Gastrocnemius medialis (tissue), 4 donors: ENCODE data around the gene PEX7. TPM values are rescaled to one million over a fixed set of nuclear protein-coding genes. Genes with fewer than 3 reads are reported as not detected.

Experiments used
- ATAC-seq, 2 donors: fragments of 150-250 bp; one replicate each; pipeline ENCODE4 v1.9.1; 2016
- DNase-seq, 2 donors: peaks; one replicate each; pipeline ENCODE4 v3.0.0-alpha.2; 2019
- H3K27ac ChIP-seq, 4 donors: fragments of 200-600 bp; sonication (generic); 1 replicate in 1 of 4; 2 replicates in 3 of 4; pipeline ENCODE4 v1.5.1; 2016 to 2018; ENCODE audit warnings: mild to moderate bottlenecking in 2 of 4, moderate library complexity in 1 of 4
- H3K27me3 ChIP-seq, 3 donors: fragments of 200-600 bp; sonication (generic) in 2 of 3; 1 replicate in 1 of 3; 2 replicates in 2 of 3; pipeline versions ENCODE4 v1.5.1 to v1.6.0; 2016 to 2019; ENCODE audit warnings: mild to moderate bottlenecking in 1 of 3, moderate library complexity in 1 of 3
- H3K36me3 ChIP-seq, 2 donors: fragments of 200-600 bp; sonication (generic) in 1 of 2; one replicate each; pipeline ENCODE4 v1.5.1; 2017 to 2018
- H3K4me1 ChIP-seq, 2 donors: fragments of 200-600 bp; sonication (generic) in 1 of 2; one replicate each; pipeline ENCODE4 v1.5.1; 2016 to 2017; ENCODE audit warnings: mild to moderate bottlenecking in 2 of 2
- H3K4me3 ChIP-seq, 4 donors: fragments of 200-600 bp; sonication (generic) in 3 of 4; 1 replicate in 1 of 4; 2 replicates in 3 of 4; pipeline ENCODE4 v1.5.1; 2016 to 2019; ENCODE audit warnings: mild to moderate bottlenecking in 2 of 4
- H3K9me3 ChIP-seq, 3 donors: fragments of 200-600 bp; sonication (generic) in 2 of 3; 1 replicate in 1 of 3; 2 replicates in 2 of 3; pipeline ENCODE4 v1.5.1; 2016 to 2019
- CTCF ChIP-seq, 5 experiments: fragments of 450-650 bp in 3 of 5; fragments of 200-600 bp in 2 of 5; sonication (generic) in 2 of 5; IDR thresholded peaks in 4 of 5; conservative IDR thresholded peaks in 1 of 5; 1 replicate in 4 of 5; 2 replicates in 1 of 5; pipeline ENCODE4 v1.5.1; 2016 to 2019; ENCODE audit warnings: antibody characterized with exemption in 5 of 5, mild to moderate bottlenecking in 3 of 5, moderate library complexity in 3 of 5
- POLR2A ChIP-seq, 2 donors: fragments of 450-650 bp; IDR thresholded peaks; one replicate each; pipeline ENCODE4 v1.6.1; 2017; ENCODE audit warnings: antibody characterized with exemption in 2 of 2, mild to moderate bottlenecking in 2 of 2, moderate library complexity in 2 of 2
- in situ Hi-C, 4 donors: fragments of 200-750 bp; cut with MboI; loops; one replicate each; pipeline versions ENCODE4 v1.15.0 to v1.8.0; 2017; ENCODE audit warnings: low sequenced_read_pairs in 4 of 4
- intact Hi-C: fragments of 100-400 bp; cut with DNase I; formaldehyde crosslinking; loops from one replicate; pipeline ENCODE4 v1.15.1; 2023; ENCODE audit warnings: low total_unique reads
- total RNA-seq, 4 donors: library from RNA; depleted of rRNA; stranded (reverse); fragments of >200 nt; gene quantifications; one replicate each; pipeline versions ENCODE4 v1.1.0 to v1.2.3, GENCODE V29; 2016

Gene PEX7
- total RNA-seq, 4 donors from 2014 or later: 0.32 to 10.6 (median 6.0) TPM

- no peak for DNase-seq
- Histone ChIP-seq H3K27ac (peak overlapping the region; percentile 89 to 97 (median 93)), H3K4me1 (peaks cover 15 to 31% of the 10 kb centered on the region in 2 donors), H3K27me3 (no peaks in the 10 kb centered on the region), H3K36me3 (no peaks in the 10 kb centered on the region), H3K9me3 (no peaks in the 10 kb centered on the region), H3K4me3 (peak overlapping the region; percentile 69 to 98 (median 84))
- ATAC-seq: no peak
- intact Hi-C loops (no loop called here), in situ Hi-C loops (loop anchor here (5.0 to 10.0 kb wide), 3 partner anchors 143 to 148 kb away; no protein-coding TSS in a partner anchor)
- no peak for TF ChIP-seq POLR2A (IDR thresholded peaks at IDR 0.05)
- TF ChIP-seq CTCF (IDR thresholded peaks at IDR 0.05 in 4 of 5, conservative IDR thresholded peaks at IDR 0.05 in 1 of 5): no peak
Measured at GRCh38 chr6:136790411-136791295, 31.7 kb upstream of the PEX7 start.

DNA sequence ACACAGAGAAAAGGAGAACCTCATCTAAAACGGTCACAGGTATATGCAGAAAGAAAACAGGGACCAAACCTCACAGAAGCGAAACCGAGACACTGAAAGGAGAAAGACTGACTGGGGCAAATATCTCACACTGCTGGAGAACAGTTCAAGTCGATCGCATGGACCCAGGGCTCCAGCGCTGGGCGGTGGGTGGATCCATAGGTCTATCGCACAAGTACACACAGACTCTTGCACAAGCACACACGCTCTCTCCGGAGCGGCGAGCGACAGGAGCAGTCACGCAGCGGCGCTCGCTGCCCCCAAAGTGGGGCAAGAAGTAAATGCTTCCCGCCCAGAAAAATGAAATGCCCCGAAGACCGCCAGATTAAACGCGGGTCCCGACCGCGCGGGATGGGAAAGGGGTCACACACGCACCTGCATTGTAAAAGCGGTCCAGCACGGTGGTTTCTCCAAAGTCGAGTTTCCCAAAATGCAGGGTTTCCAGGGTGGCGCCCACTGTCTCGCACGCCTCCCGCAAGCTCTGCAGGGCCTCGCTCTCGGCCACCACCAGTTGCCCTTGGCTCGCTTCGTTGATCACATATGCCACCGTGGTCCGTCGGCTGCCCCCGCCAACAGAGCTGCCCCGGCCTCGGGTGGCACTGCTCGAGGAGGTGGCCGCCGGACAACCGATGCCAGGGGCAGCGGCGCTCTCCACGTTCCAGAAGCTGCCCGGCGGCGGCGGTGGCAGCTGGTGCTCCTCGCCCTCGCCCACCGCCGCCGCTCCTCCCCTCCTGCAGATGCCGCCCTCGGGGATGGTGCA lies 30.9 kb upstream of the PEX7 start:
- H3K27ac ChIP-seq: peak overlapping the region; percentile 89 to 97 (median 93)
- TF ChIP-seq CTCF (IDR thresholded peaks at IDR 0.05 in 4 of 5, conservative IDR thresholded peaks at IDR 0.05 in 1 of 5) (no peak), POLR2A (IDR thresholded peaks at IDR 0.05) (peak; percentile 65 to 66)
- no peaks in the 10 kb centered on the region for H3K36me3 ChIP-seq
- no peaks in the 10 kb centered on the region for H3K9me3 ChIP-seq
- H3K4me1 ChIP-seq: peaks cover 15 to 31% of the 10 kb centered on the region in 2 donors
- no peaks in the 10 kb centered on the region for H3K27me3 ChIP-seq
- intact Hi-C loops: loop anchor here (1.0 to 2.0 kb wide), 2 partner anchors 31 to 207 kb away; partner anchors contain the start of gene PEX7
- ATAC-seq: peak; percentile 47 to 57
- in situ Hi-C loops: loop anchor here (5.0 to 10.0 kb wide), 3 partner anchors 144 to 149 kb away; no protein-coding TSS in a partner anchor
- DNase-seq: peak; percentile 41 to 69
- peak overlapping the region; percentile 69 to 98 (median 84) for H3K4me3 ChIP-seq

- in situ Hi-C loops: loop anchor here (5.0 to 10.0 kb wide), 3 partner anchors 145 to 150 kb away; no protein-coding TSS in a partner anchor
- TF ChIP-seq POLR2A (IDR thresholded peaks at IDR 0.05): peak in 1 of 2 donors; percentile 47
- no peak for TF ChIP-seq CTCF (IDR thresholded peaks at IDR 0.05 in 4 of 5, conservative IDR thresholded peaks at IDR 0.05 in 1 of 5)
- Histone ChIP-seq H3K27me3 (no peaks in the 10 kb centered on the region), H3K27ac (peak overlapping the region; percentile 89 to 97 (median 93)), H3K4me1 (peaks cover 14 to 31% of the 10 kb centered on the region in 2 donors), H3K36me3 (no peaks in the 10 kb centered on the region), H3K9me3 (no peaks in the 10 kb centered on the region), H3K4me3 (peak overlapping the region; percentile 69 to 98 (median 84))
- DNase-seq (no peak), ATAC-seq (no peak)
- intact Hi-C loops: loop anchor here (1.0 to 2.0 kb wide), 2 partner anchors 31 to 208 kb away; partner anchors contain the start of gene PEX7
Measured at GRCh38 chr6:136792095-136792409, 30.3 kb upstream of the PEX7 start.

DNA sequence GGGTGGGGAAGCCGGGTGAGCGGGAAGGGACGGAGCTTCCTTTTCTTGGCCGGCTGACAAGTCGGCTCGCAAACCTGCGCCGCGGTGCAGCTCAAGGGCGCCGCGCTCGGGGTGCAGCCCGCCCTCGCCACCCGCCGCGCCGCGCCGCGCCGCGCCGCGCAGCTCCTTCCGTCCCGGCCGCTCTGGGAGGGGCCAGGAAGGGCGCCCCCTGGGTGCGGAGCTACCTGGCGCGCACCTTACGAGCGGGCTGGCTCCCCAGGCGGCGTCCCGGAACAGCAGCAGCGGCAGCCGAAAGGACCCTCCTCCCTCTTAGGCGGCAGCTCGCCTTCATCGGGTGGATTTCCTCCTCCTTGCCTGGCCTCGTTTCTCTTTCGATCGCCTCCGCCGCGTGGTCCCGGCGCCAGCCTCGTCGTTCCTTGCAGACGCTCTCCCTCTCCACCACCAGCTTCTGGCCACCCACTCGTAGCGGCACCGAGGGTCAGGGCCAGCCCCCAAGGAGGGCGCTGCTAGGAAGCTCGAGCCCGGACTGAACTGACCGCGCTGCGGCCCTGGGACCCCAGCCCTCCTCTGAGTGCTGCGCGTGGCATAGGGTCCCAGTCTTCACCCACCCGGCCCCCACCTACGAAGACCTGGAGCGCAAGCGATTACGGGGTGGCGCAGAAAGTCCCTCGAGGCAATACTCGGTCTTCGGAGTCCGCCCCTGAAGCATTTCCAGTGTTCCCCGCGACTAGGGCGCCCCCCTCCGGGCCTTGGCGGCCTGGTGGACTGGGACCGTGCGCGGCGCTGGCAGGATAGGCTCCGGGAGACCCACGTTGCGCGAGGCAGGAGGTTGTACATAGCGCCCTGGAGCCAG lies 29.8 kb upstream of the PEX7 start, which contains the start of gene MAP3K5:
TSS of gene MAP3K5 (minus strand) at position 68 of the 853 bp plus-strand sequence. CDS start 320 bp downstream, outside the sequence.
- no peaks in the 10 kb centered on the region for H3K27me3 ChIP-seq
- peak within 1 kb of the TSS; percentile 69 to 98 (median 84) for H3K4me3 ChIP-seq
- DNase-seq (peak; percentile 74 to 84), ATAC-seq (peak; percentile 73 to 80)
- H3K9me3 ChIP-seq: no peaks in the 10 kb centered on the region
- no peaks in the 10 kb centered on the region for H3K36me3 ChIP-seq
- peaks cover 8 to 28% of the 10 kb centered on the region in 2 donors for H3K4me1 ChIP-seq
- in situ Hi-C loops (loop anchor here (5.0 to 10.0 kb wide), 3 partner anchors 145 to 150 kb away; no protein-coding TSS in a partner anchor), intact Hi-C loops (loop anchor here (1.0 to 2.0 kb wide), 4 partner anchors 30 to 208 kb away; partner anchors contain the start of gene PEX7)
- TF ChIP-seq CTCF (IDR thresholded peaks at IDR 0.05 in 4 of 5, conservative IDR thresholded peaks at IDR 0.05 in 1 of 5): peak; percentile 55 to 81 (median 65)
- TF ChIP-seq POLR2A (IDR thresholded peaks at IDR 0.05): peak in 1 of 2 donors; percentile 40
- peak within 1 kb of the TSS; percentile 89 to 97 (median 93) for H3K27ac ChIP-seq
